BJ (cell line): ENCODE results near the gene NOSIP. TPM values are rescaled to one million over a fixed set of nuclear protein-coding genes. Genes with fewer than 3 reads are reported as not detected.
A peak's percentile ranks its signal among the peaks of the same experiment; 100 is the strongest.

Experiments used
- CTCF ChIA-PET: fragments of 350-600 bp; formaldehyde crosslinking; extraction: SDS; loops from one replicate; lab custom pipeline; 2021; ENCODE audit warnings: antibody characterized with exemption, inconsistent platforms; lab: Yijun Ruan, JAX
- POLR2A ChIA-PET: fragments of 300-600 bp; sonication (Branson Sonifier 250); formaldehyde crosslinking; extraction: SDS; loops from one replicate; lab custom pipeline; 2021; ENCODE audit warnings: antibody characterized with exemption; lab: Charles Lee
- DNase-seq: peaks from one replicate; pipeline ENCODE4 v3.0.0-alpha.2; 2011; ENCODE audit warnings: low read depth
- H3K27me3 ChIP-seq: 2 replicates; pipeline ENCODE4 v1.6.0; 2011; ENCODE audit warnings: low read length; ENCODE audit not compliant: control insufficient read depth, insufficient read depth
- H3K36me3 ChIP-seq: 2 replicates; pipeline ENCODE4 v1.5.1; 2011; ENCODE audit warnings: low read length; ENCODE audit not compliant: control insufficient read depth, insufficient read depth
- H3K4me3 ChIP-seq: 2 replicates; pipeline ENCODE4 v1.5.1; 2011; ENCODE audit warnings: low read depth, mild to moderate bottlenecking, control low read depth, low read length
- polyA plus RNA-seq: library from polyadenylated mRNA; depleted of rRNA; stranded (reverse); fragments of >200 nt; gene quantifications from 2 replicates; pipeline ENCODE4 v1.2.3, GENCODE V29; 2011
- TF ChIP-seq, protein P1 (sequence below): IDR thresholded peaks from 2 replicates; pipeline ENCODE4 v1.5.1; 2011; ENCODE audit warnings: low read depth, mild to moderate bottlenecking, control low read depth, inconsistent platforms, low read length, moderate library complexity; ENCODE audit not compliant: insufficient read depth

Gene NOSIP
- polyA plus RNA-seq, 1 experiment, result 87.6 TPM

DNA sequence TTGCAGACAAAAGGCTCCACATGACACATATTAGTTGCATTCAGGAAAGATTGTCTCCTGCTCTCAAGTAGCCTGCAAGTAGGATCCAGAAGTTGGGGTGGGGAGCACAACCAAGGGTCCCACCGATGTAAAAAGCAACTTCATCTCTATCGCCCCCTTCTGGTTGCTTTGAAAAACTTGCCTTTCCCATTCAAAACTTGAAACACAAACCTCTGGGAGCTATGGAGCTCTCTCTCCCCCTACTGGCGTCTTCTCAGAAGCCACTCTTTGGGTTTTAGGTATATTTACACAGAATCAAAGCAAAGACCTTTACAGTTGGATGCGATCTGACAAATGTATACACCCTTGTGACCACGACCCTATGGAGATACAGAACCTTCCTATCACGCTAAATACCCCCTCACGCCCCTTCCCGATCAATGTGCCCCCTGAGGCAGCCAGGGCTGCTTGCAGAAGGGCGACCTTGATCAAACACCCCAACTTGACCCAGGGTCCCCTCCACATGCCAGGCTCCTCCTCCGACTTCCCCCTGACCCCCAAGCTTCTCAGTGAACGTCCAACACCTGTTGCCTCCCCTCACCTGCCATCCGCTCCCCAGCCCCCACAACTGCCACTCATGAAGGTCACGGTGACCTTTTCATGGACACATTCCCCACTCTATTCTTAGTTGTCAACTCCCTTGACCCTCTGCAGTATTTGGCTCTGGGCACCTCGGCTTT lies 10.1 kb downstream of the NOSIP start:
- no peak for DNase-seq
- Histone ChIP-seq H3K4me3 (no peak overlapping the region), H3K27me3 (no peaks in the 10 kb centered on the region), H3K36me3 (peaks cover 4% of the 10 kb centered on the region; the same call in 1 of the 2 replicates)
- ChIA-PET POLR2A (interaction anchor here (0.5 to 0.6 kb wide), 2 partner anchors 33 to 76 kb away, joined by 3 to 10 read pairs; no protein-coding TSS in a partner anchor), CTCF (interaction anchor here (0.7 to 6.8 kb wide), 37 partner anchors 8 to 157 kb away, joined by 3 to 55 read pairs (median 6); partner anchors contain the start of genes FCGRT, FLT3LG, NOSIP and PIH1D1)
- TF ChIP-seq, protein P1, sequence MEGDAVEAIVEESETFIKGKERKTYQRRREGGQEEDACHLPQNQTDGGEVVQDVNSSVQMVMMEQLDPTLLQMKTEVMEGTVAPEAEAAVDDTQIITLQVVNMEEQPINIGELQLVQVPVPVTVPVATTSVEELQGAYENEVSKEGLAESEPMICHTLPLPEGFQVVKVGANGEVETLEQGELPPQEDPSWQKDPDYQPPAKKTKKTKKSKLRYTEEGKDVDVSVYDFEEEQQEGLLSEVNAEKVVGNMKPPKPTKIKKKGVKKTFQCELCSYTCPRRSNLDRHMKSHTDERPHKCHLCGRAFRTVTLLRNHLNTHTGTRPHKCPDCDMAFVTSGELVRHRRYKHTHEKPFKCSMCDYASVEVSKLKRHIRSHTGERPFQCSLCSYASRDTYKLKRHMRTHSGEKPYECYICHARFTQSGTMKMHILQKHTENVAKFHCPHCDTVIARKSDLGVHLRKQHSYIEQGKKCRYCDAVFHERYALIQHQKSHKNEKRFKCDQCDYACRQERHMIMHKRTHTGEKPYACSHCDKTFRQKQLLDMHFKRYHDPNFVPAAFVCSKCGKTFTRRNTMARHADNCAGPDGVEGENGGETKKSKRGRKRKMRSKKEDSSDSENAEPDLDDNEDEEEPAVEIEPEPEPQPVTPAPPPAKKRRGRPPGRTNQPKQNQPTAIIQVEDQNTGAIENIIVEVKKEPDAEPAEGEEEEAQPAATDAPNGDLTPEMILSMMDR, result peak; percentile 99

DNA sequence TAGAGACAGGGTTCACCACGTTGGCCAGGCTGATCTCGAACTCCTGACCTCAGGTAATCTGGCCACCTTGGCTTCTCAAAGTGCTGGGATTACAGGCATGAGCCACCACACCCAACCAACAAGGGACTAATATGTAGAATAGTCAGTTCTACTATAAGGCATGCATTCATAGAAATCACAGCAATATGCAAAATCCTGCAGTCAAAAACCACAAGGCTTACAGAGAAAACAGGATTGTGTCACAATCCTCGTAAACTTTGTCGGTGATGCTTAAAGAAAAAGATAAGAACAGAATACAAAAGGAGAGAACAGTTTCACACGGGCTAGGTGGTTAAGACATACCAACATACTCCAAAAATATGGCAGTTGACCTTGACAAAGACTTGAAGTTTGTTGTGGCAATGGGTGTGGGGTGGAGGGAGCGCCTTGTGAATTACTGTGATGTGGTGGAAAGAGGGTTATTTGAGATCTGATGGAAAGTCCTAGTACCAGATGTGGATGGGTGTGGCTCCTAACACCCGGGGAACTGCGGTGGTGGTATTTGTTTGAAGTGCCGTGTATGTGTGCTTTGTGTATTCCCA lies 12.4 kb downstream of the NOSIP start:
- POLR2A ChIA-PET, result no interaction called here
- TF ChIP-seq, protein P1, result no peak
- H3K27me3 ChIP-seq, result no peaks in the 10 kb centered on the region
- H3K36me3 ChIP-seq, result 0 out of 2 replicates have a peak, but pooled peaks cover 1% of the 10 kb centered on the region
- CTCF ChIA-PET, result interaction anchor here (1.2 to 6.8 kb wide), 4 partner anchors 9 to 65 kb away, joined by 4 to 47 read pairs (median 6); no protein-coding TSS in a partner anchor
- DNase-seq, result no peak
- H3K4me3 ChIP-seq, result no peak overlapping the region

DNA sequence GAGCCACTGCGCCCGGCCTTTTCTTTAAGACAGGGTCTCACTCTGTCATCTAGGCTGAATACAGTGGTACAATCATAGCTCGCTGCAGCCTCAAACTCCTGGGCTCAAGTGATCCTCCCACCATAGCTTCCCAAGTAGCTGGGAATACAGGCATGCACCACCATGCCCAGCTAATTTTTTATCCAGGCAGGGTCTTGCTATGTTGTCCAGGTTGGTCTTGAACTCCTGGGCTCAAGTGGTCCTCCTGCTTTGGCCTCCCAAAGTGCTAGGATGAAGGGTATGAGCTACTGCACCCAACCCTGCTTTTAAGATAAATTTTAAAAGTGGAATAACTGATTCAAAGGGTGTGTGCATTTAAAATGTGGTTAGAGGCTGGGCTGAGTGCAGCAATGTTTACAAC lies 14.1 kb downstream of the NOSIP start:
- TF ChIP-seq, protein P1, result no peak
- no peaks in the 10 kb centered on the region for H3K27me3 ChIP-seq
- H3K36me3 ChIP-seq, result 0 out of 2 replicates have a peak, but pooled peaks cover 1% of the 10 kb centered on the region
- POLR2A ChIA-PET, result no interaction called here
- no peak for DNase-seq
- CTCF ChIA-PET, result interaction anchor here (0.9 to 1.1 kb wide), 2 partner anchors 20 to 55 kb away, joined by 3 read pairs; no protein-coding TSS in a partner anchor
- no peak overlapping the region for H3K4me3 ChIP-seq

DNA sequence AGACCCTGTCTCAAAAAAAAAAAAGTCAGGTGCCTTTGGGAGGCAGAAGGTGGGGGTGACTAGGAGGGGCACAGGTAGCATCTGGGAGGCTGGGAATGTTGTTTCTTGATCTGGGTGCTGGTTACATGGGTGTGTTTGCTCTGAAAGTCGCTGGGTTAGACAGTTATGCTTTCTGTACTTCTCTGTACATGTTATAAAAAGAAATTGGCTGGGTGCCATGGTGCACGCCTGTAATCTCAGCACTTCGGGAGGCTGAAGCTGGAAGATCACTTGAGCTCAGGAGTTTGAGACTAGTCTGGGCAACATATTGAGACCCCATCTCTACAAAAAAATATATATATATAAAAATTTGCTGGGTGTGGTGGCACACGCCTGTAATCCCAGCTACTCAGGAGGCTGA lies 15.1 kb downstream of the NOSIP start:
- TF ChIP-seq, protein P1, result no peak
- H3K36me3 ChIP-seq, result peaks cover 5% of the 10 kb centered on the region
- no peak overlapping the region for H3K4me3 ChIP-seq
- DNase-seq, result no peak
- CTCF ChIA-PET, result interaction anchor here (1.6 kb wide), 1 partner anchor 19 kb away, joined by 6 read pairs; no protein-coding TSS in a partner anchor
- no peaks in the 10 kb centered on the region for H3K27me3 ChIP-seq
- POLR2A ChIA-PET, result no interaction called here

DNA sequence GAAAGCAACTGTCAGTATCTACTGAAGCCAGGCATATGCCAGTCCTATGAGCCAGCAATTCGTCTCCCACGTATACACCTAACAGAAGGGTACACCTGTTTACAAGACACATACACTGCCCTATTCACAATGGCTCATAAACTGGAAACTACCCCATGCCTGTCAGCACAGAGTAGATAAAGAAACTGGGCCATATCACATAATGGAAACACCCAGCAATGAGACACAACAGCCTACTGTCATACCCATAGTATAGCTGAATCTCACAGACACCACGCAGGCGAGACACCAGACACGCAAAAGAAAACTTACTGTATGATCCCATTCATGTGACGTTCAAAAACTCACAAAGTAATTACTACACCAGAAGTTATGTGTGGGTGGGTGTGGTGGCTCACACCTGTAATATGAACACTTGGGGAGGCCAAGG lies 15.7 kb downstream of the NOSIP start:
- ChIA-PET CTCF (interaction anchor here (0.9 to 3.2 kb wide), 3 partner anchors 9 to 61 kb away, joined by 3 to 13 read pairs (median 6); no protein-coding TSS in a partner anchor), POLR2A (no interaction called here)
- H3K4me3 ChIP-seq, result no peak overlapping the region
- no peak for DNase-seq
- no peaks in the 10 kb centered on the region for H3K27me3 ChIP-seq
- H3K36me3 ChIP-seq, result peaks cover 10% of the 10 kb centered on the region
- TF ChIP-seq, protein P1, result no peak
